HG03097 (cell line): ENCODE results near the gene DUSP2.

Source experiments
- ATAC-seq: cut with Tn5 transposase; IDR thresholded peaks from one replicate; pipeline ENCODE4 v1.9.1; 2021; ENCODE audit not compliant: unreplicated experiment, low FRiP score

Gene DUSP2

GRCh38 chr2:96116424-96116878, 28.8 kb downstream of the DUSP2 start, which contains the start of gene ADRA2B:
Gene ADRA2B (minus strand): TSS chr2:96116571. CDS start chr2:96116149, 422 bp downstream.
- peak; percentile 33 for ATAC-seq

- ATAC-seq: no peak
Observed at GRCh38 chr2:96115631-96116423, 29.4 kb downstream of the DUSP2 start.

GRCh38 chr2:96114903-96115581, 30.2 kb downstream of the DUSP2 start:
- ATAC-seq: no peak

DNA sequence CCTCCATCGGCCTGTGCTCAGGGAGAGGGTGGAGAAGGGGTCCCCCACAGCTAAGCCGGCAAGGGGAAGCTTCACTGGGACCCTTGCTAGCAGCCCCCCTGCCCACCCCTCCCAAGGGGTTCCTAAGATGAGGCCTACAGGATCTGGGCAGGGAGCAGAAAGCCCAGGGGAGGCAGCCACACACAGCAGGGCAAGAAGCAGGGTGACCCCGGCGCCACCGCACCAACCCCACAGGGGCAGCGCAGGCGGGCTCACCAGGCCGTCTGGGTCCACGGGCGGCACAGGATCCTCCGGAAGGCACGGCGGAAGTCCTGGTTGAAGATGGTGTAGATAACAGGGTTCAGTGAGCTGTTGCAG, 30.7 kb downstream of the DUSP2 start:
- no peak for ATAC-seq

DNA sequence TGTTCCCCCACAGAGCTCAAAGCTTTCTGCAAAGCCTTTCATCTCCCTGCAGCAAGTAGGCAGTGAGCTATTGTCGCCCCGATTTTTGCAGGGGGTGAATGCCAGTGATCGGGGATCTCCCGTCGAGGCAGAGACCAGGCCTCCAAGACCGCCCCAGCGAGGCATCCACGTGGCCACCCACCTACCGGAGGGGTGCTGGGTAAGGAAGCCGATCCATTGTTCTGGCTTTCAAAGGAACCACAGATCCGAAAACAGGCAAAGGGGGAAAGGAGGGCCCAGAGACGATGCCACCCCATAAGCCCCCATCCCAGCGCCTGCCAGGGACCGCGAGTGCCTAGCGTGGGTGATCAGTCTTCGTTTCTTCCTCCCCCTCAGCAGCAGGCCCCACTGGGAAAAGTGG, 31.3 kb downstream of the DUSP2 start:
- ATAC-seq: no peak

GRCh38 chr2:96113367-96113677, 31.9 kb downstream of the DUSP2 start:
- ATAC-seq: no peak

DNA sequence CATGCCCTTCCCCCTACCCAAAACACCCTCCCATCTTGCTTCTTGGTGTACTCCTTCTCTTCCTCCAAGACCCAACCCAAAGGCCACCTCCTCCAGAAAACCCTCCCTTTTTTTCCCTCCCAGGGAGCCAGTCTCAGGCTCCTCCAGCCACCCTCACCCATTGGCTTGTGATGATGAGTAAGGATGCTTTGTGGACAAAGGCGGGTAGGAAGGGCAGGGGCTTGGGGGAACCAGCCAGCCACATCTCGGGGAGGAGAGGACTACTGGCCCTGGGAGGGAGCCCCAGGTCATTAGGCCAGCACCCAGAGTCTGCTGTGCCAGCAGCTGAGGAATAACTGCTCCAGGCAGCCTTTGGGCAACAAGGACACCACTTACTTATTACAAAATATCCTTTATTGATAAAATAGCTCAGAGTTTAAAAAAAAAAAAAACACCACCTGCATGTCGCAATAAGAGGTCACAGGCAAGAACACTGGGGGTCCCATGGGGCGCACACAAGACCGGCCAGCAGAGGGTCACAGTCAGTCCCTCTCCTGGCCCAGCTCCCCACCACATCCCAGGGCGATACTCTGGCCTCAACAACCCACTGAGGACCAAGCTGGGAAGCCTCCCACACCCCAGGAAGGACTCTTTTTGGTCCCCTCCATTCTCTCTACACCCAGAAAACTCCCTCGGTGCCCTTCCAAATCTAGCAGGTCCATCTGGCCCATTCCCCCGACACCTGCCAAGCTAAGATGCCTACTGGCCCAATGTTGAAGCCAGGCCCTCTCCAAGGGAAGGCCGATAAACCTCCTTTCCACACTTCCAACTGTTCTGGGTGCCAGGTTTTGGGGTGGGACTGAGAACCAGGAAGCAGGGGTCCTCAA, 32.5 kb downstream of the DUSP2 start:
- ATAC-seq: no peak

- no peak for ATAC-seq
Observed at GRCh38 chr2:96111823-96112500, 33.3 kb downstream of the DUSP2 start.

GRCh38 chr2:96111257-96111640, 34.0 kb downstream of the DUSP2 start:
- no peak for ATAC-seq

- no peak for ATAC-seq
Observed at GRCh38 chr2:96110621-96111256, 34.5 kb downstream of the DUSP2 start.

GRCh38 chr2:96109931-96110511, 35.2 kb downstream of the DUSP2 start:
- no peak for ATAC-seq

DNA sequence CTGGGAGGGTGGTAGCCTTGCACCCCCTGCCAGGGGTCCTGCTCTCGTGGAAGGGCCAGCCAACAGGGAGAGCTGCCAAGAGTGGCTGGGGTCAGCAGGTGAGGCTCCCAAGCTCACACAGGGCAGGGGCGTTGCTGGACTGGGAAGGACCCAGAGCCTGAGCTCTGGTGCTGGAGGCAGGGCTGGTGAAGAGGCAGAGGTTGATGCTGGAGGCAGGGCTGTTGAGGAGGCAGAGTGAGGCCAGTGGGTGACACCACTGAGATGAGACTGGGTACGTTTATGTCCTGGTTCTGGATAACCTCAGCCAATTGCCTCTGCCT, 35.9 kb downstream of the DUSP2 start:
- ATAC-seq: no peak

- no peak for ATAC-seq
Observed at GRCh38 chr2:96108541-96109360, 36.5 kb downstream of the DUSP2 start.

GRCh38 chr2:96108151-96108540, 37.1 kb downstream of the DUSP2 start:
- ATAC-seq: no peak

DNA sequence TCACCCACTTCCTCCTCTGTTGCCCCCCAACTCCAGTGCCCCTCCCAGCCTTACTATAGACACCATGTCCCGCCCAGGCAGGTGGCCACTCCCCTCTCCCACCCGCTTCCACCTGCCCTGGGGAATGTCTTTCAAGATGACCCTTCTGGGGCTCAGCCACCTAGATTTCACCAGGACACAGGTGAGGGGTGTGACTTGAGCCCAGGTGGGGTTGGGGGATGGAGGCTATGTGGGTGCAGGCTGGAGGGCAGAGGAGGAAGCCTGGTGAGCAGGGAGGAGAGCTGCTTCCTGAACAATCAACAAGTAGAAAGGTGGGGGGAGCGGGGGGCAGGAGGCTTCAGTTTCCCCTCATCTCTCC, 37.6 kb downstream of the DUSP2 start:
- no peak for ATAC-seq

DNA sequence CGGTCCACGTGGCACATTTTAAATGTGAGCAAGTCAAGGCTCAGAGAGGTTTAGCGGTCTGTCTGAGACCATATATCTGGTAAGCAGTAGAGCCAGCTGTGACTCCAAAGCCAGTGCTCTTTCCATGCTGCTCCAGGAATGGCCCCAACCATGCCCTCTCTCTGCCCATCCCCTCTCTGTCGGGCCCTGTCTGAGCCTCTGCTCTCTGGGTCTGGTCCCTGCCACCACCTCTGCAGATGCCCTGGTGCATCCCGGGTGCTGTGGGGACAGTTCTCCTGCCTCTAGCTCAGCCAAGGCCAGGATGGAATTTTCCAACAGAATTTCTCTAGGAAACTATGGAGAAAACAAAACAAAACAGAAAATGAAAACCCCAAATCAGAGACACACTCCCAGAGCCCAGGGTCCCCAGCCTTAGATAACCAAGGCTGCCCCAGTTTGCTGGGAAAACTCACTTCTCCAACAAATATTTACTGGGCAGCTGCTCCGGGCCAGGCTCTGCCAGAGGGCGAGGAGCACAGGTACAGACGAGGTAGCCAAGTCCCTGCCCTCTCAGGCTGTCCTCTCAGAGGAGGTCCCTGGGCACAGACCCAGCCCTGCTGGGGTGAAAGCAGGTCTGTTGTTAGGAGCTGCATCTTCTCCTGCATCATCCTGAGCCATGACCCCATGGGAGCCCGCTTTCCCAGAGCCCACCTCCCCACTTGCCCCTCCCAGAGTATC, 38.1 kb downstream of the DUSP2 start:
- ATAC-seq: no peak

DNA sequence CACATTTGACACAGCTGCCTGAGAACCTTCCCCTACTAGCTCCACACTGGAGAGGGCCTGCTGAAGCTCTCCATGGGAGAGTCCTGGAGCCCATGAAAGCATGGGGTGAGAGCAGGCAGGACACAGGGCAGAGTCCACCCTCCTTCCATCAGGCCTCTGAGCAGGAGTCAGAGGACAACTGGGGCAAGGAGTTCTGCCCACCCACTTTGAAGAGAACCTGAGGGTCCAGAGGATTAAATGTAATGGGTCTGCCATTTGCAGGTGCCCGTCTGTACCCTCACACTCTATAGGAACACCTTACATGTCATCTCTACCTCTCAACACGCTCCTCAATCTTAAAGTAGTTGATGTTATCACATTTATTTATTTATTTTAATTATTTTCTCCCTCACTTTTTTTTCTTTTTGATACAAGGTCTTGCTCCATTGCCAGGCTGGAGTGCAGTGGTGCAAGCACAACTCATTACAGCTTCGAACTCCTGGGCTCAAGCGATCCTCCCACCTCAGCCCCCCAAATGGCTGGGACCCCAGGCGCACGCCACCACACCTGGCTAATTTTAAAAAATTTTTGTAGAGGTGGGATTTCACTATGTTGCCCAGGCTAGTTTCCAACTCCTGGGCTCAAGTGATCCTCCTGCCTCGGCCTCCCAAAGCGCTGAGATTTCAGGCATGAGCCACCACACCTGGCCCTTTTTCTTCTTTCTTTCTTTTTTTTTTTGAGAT, 39.1 kb downstream of the DUSP2 start:
- no peak for ATAC-seq
